HUES64 (cell line): ENCODE data around the gene XIRP2.
"Not testable (repeated sequence)": the region's sequence is repeated elsewhere in the genome, so short reads cannot be mapped to it uniquely, and the experiment has no call there.

Experiments
- H3K27ac ChIP-seq: 2 replicates; pipeline ENCODE4 v1.7.0; 2013; ENCODE audit warnings: low read depth, low read length, inconsistent platforms
- H3K27me3 ChIP-seq: 2 replicates; pipeline ENCODE4 v1.6.1; 2013; ENCODE audit warnings: mild to moderate bottlenecking, low read length; ENCODE audit not compliant: insufficient read depth
- H3K36me3 ChIP-seq: 2 replicates; pipeline ENCODE4 v1.6.1; 2013; ENCODE audit warnings: mild to moderate bottlenecking, low read length; ENCODE audit not compliant: insufficient read depth
- H3K4me1 ChIP-seq: 2 replicates; pipeline ENCODE4 v1.6.1; 2013; ENCODE audit warnings: mild to moderate bottlenecking, low read length, moderate library complexity; ENCODE audit not compliant: insufficient read depth
- H3K4me3 ChIP-seq: 2 replicates; pipeline ENCODE4 v1.5.1; 2013; ENCODE audit warnings: mild to moderate bottlenecking, low read length, moderate library complexity
- H3K9ac ChIP-seq: 2 replicates; pipeline ENCODE4 v1.6.1; 2013; ENCODE audit warnings: mild to moderate bottlenecking, low read depth, low read length
- H3K9me3 ChIP-seq: 2 replicates; pipeline ENCODE4 v1.6.1; 2013; ENCODE audit warnings: low read depth, low read length; ENCODE audit not compliant: insufficient read depth
- WGBS: fragments of 150-250, 120-280 bp; methylation state at CpG from one replicate; pipeline ENCODE4 v1.1.7; 2013; ENCODE audit warnings: missing lambda C conversion rate; 5-methylcytosine and 5-hydroxymethylcytosine counted together

XIRP2 gene

GRCh38 chr2:166994588-166995336 lies 106.5 kb downstream of the XIRP2 start:
- WGBS = 96% methylated on average over 11 of the region's 12 CpGs

DNA sequence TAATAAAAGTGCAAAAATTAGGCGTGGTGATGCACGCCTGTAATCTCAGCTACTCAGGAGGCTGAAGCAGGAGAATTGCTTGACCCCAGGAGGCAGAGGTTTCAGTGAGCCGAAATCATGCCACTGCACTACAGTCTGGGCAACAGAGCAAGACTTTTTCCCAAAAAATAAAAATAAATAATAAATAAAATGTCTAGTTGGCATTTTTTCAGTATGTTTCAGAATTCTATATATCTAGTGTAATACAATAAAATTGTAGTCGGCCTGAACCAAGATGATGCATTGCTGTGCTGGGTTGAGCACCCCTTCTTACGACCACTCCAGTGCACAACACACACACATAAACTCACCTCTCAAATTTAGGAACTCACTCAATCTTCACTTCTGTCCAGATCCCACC lies 108.2 kb downstream of the XIRP2 start:
- H3K4me3 ChIP-seq = no peak overlapping the region

More at GRCh38 chr2:166994588-166995336, 106.5 kb downstream of the XIRP2 start:
- no peak overlapping the region for H3K4me3 ChIP-seq
- H3K4me1 ChIP-seq = no peaks in the 10 kb centered on the region
- no peak overlapping the region for H3K27ac ChIP-seq
- no peaks in the 10 kb centered on the region for H3K27me3 ChIP-seq
- no peaks in the 10 kb centered on the region for H3K9me3 ChIP-seq
- no peaks in the 10 kb centered on the region for H3K36me3 ChIP-seq
- no peak overlapping the region for H3K9ac ChIP-seq

DNA sequence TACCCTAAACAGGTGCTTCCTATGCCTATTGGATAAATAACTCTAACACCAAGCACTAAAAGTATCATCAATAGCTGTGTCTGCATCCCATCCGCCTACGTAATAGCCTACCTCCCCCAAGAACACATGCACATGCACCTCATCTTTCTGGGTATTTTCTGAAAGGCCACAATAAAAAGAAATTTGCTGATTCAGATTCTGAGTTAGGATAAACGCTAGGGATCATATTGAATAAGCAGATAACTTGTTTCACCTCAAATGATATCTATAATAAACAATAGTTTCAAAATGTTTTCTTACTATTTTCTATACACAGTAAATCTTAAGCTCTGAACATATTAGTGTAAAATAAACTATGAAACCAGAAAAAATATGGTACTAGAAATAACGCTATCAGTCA lies 112.9 kb downstream of the XIRP2 start:
- Histone ChIP-seq H3K4me3 (no peak overlapping the region), H3K9ac (no peak overlapping the region), H3K27ac (no peak overlapping the region), H3K27me3 (no peaks in the 10 kb centered on the region), H3K36me3 (no peaks in the 10 kb centered on the region), H3K4me1 (no peaks in the 10 kb centered on the region), H3K9me3 (no peaks in the 10 kb centered on the region)
- 93% methylated on average over 2 of the region's 4 CpGs for WGBS

More for the DNA sequence above, 108.2 kb downstream of the XIRP2 start:
- H3K36me3 ChIP-seq = no peaks in the 10 kb centered on the region
- H3K9me3 ChIP-seq = no peaks in the 10 kb centered on the region
- H3K9ac ChIP-seq = no peak overlapping the region
- H3K27ac ChIP-seq = no peak overlapping the region
- no peaks in the 10 kb centered on the region for H3K4me1 ChIP-seq
- WGBS = 93% methylated on average over 5 of the region's 5 CpGs
- H3K27me3 ChIP-seq = no peaks in the 10 kb centered on the region

- Histone ChIP-seq H3K9ac (no peak overlapping the region), H3K4me1 (no peaks in the 10 kb centered on the region), H3K4me3 (no peak overlapping the region), H3K36me3 (no peaks in the 10 kb centered on the region), H3K27me3 (no peaks in the 10 kb centered on the region), H3K9me3 (no peaks in the 10 kb centered on the region), H3K27ac (no peak overlapping the region)
These were observed 116.8 kb downstream of the XIRP2 start for GRCh38 chr2:167005096-167005495.

DNA sequence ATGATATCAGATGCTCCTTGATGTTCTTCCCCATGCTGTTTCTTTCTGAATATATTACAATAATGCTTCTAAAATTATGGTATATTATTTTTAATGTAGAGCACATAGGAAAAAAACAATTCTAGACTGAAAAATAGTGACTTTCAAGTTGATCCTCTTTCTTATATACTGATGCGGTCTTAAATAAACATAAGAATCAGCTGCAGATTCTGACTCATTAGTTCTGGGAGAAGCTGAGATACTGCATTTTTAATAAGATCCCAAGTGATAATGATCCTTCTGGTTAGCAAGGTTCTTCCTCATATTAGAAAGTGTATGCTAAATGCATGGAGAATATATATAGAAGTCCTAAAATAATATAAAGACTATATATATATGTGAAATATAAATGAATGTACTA lies 124.9 kb downstream of the XIRP2 start:
- WGBS = 100% methylated on average over 1 of the region's 1 CpG
- H3K4me1 ChIP-seq = no peaks in the 10 kb centered on the region
- H3K27me3 ChIP-seq = no peaks in the 10 kb centered on the region
- H3K27ac ChIP-seq = no peak overlapping the region
- H3K9ac ChIP-seq = no peak overlapping the region
- no peak overlapping the region for H3K4me3 ChIP-seq
- H3K36me3 ChIP-seq = no peaks in the 10 kb centered on the region
- H3K9me3 ChIP-seq = no peaks in the 10 kb centered on the region

GRCh38 chr2:167015806-167016205 lies 127.5 kb downstream of the XIRP2 start:
- no peak overlapping the region for H3K9ac ChIP-seq
- no peak overlapping the region for H3K27ac ChIP-seq
- WGBS = 92% methylated on average over 3 of the region's 3 CpGs
- no peaks in the 10 kb centered on the region for H3K27me3 ChIP-seq
- H3K4me1 ChIP-seq = no peaks in the 10 kb centered on the region
- H3K36me3 ChIP-seq = no peaks in the 10 kb centered on the region
- H3K9me3 ChIP-seq = no peaks in the 10 kb centered on the region
- H3K4me3 ChIP-seq = no peak overlapping the region

- H3K9me3 ChIP-seq = no peaks in the 10 kb centered on the region
- no peak overlapping the region for H3K27ac ChIP-seq
- H3K4me3 ChIP-seq = no peak overlapping the region
- no peak overlapping the region for H3K9ac ChIP-seq
- H3K27me3 ChIP-seq = no peaks in the 10 kb centered on the region
- H3K4me1 ChIP-seq = no peaks in the 10 kb centered on the region
- 93% methylated on average over 1 of the region's 1 CpG for WGBS
- no peaks in the 10 kb centered on the region for H3K36me3 ChIP-seq
These were observed 128.7 kb downstream of the XIRP2 start for GRCh38 chr2:167017021-167017420.

DNA sequence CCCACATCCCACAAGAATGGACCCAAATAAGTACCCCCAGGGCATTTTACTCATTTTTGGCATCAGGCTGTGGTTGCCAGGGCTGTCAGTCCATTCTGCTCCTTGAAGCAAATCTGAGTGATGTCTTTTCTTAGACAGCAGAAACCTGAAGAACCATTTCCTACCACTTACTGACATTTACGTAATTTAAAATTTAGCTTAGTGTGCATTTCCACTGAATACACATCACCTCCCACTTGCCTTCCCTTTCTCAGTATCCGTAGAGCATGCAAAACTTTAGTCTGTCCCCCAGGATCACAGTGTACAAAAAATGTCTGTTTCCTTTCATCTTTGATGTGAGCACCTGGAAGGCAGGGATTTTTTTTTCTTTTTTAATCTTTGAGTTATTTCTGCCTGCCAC lies 130.3 kb downstream of the XIRP2 start:
- Histone ChIP-seq H3K27ac (no peak overlapping the region), H3K9me3 (no peaks in the 10 kb centered on the region), H3K4me1 (no peaks in the 10 kb centered on the region), H3K4me3 (no peak overlapping the region), H3K9ac (no peak overlapping the region), H3K27me3 (no peaks in the 10 kb centered on the region), H3K36me3 (no peaks in the 10 kb centered on the region)
- 96% methylated on average over 2 of the region's 2 CpGs for WGBS

DNA sequence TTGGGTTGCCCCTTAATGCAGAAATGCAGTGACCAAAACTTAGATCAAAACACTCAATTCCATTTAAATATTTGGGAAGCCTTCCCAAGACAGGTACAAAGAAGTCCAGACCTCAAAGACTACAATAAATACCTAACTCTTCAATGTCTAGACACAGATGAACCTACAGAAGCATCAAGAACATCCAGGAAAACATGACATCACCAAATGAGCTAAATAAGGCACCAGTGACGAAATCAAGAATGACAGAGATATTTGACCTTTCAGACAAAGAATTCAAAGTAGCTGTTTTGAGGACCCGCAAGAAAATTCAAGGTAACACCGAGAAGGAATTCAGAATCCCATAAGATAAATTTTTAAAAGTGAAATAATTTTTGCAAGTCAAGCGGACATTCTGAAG lies 140.2 kb downstream of the XIRP2 start:
- no peak overlapping the region for H3K9ac ChIP-seq
- 87% methylated on average over 4 of the region's 4 CpGs for WGBS
- no peaks in the 10 kb centered on the region for H3K4me1 ChIP-seq
- no peaks in the 10 kb centered on the region for H3K27me3 ChIP-seq
- H3K36me3 ChIP-seq = no peaks in the 10 kb centered on the region
- no peak overlapping the region for H3K27ac ChIP-seq
- no peaks in the 10 kb centered on the region for H3K9me3 ChIP-seq
- H3K4me3 ChIP-seq = no peak overlapping the region

GRCh38 chr2:167034976-167035375 lies 146.7 kb downstream of the XIRP2 start:
- 92% methylated on average over 3 of the region's 3 CpGs for WGBS
- H3K27me3 ChIP-seq, H3K4me3 ChIP-seq, H3K4me1 ChIP-seq, H3K36me3 ChIP-seq, H3K27ac ChIP-seq, H3K9ac ChIP-seq: not testable (repeated sequence)
- peaks cover 22% of the 10 kb centered on the region for H3K9me3 ChIP-seq

GRCh38 chr2:167048829-167049228 lies 160.5 kb downstream of the XIRP2 start:
- no peaks in the 10 kb centered on the region for H3K9me3 ChIP-seq
- no peak overlapping the region for H3K27ac ChIP-seq
- no peak overlapping the region for H3K9ac ChIP-seq
- H3K36me3 ChIP-seq = no peaks in the 10 kb centered on the region
- H3K4me3 ChIP-seq = no peak overlapping the region
- no peaks in the 10 kb centered on the region for H3K4me1 ChIP-seq
- no peaks in the 10 kb centered on the region for H3K27me3 ChIP-seq

DNA sequence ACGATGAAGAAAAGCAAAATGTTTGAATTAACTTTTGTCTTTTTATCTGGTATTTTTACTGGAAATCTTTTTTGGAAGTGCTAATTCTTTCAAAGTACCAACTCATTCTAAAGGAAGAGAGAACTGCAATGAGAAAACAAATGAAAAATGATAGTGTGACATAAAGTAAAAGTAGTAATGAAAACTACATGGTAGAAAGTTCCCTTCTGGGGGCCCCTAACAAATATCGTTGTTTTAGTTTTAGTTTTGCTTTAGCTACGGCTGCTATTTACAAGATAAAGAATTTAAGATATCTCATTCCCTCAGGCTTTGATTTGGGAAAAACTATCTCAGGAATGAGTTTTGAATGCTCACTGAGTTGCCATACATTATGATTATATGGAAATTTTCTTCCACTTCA lies 161.4 kb downstream of the XIRP2 start:
- no peak overlapping the region for H3K4me3 ChIP-seq
- 100% methylated on average over 1 of the region's 3 CpGs for WGBS
- H3K9me3 ChIP-seq = no peaks in the 10 kb centered on the region
- H3K27me3 ChIP-seq = no peaks in the 10 kb centered on the region
- H3K9ac ChIP-seq = no peak overlapping the region
- no peaks in the 10 kb centered on the region for H3K4me1 ChIP-seq
- no peaks in the 10 kb centered on the region for H3K36me3 ChIP-seq
- no peak overlapping the region for H3K27ac ChIP-seq
